RPMI8226 (cell line): ENCODE results near the gene GPHA2.
"Not testable (repeated sequence)": the region's sequence is repeated elsewhere in the genome, so short reads cannot be mapped to it uniquely, and the experiment has no call there.

Source experiments
- DNase-seq: peaks from one replicate; pipeline ENCODE4 v3.0.0-alpha.2; 2015

GPHA2 gene

GRCh38 chr11:64935359-64936081 lies at the start of gene GPHA2:
GPHA2 (minus strand) TSS chr11:64935893; CDS start chr11:64935460, 433 bp downstream.
- no peak for DNase-seq

DNA sequence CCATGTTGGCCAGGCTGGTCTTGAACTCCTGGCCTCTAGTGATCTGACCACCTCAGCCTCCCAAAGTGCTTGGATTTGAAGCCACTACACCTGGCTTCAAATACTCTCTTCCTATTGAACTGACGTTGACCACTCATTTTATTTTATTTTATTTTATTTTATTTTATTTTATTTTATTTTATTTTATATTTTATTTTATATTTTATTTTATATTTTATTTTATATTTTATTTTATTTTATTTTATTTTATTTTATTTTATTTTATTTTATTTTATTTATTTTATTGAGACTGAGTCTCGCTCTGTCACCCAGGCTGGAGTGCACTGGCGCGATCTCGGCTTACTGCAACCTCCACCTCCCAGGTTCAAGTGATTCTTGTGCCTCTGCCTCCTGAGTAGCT lies 47.6 kb upstream of the GPHA2 start:
- DNase-seq, result not testable (repeated sequence)

DNA sequence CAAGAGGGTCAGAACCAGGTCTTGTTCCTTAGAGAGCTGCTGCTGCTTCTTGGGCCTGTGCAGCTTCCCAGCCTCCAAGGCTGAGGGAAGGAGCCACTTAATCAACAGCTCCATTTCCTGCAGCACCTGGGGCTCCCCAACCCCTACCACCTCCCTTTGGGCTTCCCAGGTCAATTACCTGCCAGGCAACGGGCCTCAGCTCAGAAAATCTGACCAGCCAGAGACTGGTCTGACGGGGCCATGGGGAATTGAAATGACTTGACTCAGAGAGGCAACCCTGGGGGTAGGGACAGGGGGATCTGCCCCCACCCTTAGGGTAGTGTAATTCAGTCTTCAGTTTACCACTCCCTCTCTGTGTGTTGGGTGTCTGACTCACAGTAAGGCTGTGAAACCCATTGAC lies 41.0 kb upstream of the GPHA2 start:
- DNase-seq, result no peak

DNA sequence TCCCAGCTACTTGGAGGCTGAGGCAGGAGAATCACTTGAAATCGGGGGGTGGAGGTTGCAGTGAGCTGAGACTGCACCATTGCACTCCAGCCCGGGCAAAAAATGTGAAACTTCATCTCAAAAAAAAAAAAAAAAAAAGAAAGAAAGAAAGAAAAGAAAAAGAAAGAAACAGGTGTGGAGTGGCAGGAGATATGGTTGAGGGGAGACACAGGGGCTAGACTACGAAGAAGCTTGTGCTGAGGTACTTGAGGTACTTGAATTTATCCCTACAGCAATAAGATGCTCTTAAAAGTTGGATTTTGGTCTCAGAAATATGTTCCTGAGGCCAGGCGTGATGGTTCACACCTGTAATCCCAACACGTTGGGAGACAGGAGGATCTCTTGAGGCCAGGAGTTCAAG lies 38.4 kb upstream of the GPHA2 start:
- DNase-seq, result no peak

DNA sequence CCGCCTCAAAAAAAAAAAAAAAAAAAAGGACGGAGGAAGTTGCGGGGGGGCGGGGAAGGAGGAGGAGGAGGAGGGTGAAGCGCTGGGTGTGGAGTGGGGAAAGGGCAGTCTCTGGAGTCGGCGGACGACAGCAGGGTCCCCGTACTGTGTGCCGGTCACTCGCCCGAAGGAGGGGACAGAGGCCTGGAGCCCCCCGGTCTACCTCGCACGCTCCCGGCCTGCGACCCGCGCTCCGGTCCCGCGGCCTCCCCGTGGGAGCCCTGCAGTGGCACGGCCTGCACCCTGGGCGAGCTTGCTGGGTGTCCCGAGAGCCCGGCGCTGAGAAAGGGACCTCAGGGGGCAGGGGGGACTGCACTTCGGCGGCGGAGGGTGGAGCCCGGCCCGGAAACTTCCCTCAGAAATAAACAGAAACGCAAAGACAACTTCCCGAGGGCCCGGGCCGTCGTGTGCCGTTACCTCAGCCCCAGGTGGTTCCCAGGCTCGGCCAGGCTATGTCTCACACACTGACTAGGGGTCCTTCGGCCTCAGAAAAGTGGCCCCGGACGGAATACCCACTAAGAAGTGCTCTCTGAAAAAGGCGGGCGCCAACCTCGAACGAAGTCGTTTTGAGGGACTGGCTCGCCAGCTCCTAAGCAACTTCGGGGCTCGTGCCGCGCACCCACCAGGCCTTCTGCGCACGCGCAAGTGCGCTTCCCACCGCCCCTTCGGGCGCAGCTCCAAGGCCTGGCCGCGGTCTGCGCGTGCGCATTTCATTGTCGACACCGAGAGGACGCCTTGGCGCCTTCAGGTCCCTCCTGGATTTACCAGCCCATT lies 35.9 kb upstream of the GPHA2 start, which contains the start of gene MAJIN:
Gene MAJIN (minus strand): TSS at position 688 of the 813 bp plus-strand sequence. CDS start 12,703 bp downstream, outside the sequence.
- DNase-seq, result peak; percentile 82

DNA sequence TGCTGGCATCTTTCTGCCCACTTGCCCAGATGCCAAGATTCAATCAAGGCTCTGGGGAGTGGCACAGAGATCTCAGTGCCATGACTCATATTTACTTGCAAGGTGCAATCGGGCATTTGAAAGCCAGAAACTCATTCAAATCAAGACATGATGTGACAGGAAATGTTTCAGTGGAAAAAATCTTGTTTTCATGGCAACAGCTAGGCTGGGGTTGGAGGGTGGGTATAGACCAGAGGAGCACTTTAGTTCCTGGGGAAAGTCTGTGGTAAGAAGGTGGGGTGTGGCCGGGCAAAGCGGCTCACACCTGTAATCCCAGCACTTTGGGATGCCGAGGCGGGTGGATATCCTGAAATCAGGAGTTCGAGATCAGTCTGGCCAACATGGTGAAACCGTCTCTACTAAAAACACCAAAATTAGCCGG lies 35.0 kb upstream of the GPHA2 start:
- peak; percentile 25 for DNase-seq

DNA sequence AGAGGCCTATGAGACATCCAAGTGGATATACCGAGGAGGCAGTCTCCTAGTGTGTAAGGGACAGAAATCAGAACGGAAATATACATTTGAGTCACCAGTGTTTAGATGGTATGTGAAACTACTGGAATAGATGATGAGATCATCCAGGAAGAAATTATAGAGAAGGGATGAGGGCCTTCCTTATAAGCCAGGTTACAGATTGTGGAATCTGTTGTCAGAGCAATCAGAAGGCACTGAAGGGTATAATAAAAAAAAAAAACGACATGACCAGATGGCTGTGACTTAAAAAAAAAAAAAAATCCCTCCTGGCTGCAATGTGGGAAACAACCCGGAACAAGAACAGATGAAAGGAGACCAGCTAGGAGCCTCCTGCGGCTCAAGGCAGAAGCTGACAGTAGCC lies 33.5 kb upstream of the GPHA2 start:
- DNase-seq, result no peak

- DNase-seq, result no peak
Observed at GRCh38 chr11:64967375-64967774, 31.7 kb upstream of the GPHA2 start.

GRCh38 chr11:64963072-64963631 lies 27.5 kb upstream of the GPHA2 start:
- DNase-seq, result no peak

GRCh38 chr11:64960719-64961118 lies 25.0 kb upstream of the GPHA2 start:
- DNase-seq, result no peak

- no peak for DNase-seq
Observed at GRCh38 chr11:64959498-64959897, 23.8 kb upstream of the GPHA2 start.

DNA sequence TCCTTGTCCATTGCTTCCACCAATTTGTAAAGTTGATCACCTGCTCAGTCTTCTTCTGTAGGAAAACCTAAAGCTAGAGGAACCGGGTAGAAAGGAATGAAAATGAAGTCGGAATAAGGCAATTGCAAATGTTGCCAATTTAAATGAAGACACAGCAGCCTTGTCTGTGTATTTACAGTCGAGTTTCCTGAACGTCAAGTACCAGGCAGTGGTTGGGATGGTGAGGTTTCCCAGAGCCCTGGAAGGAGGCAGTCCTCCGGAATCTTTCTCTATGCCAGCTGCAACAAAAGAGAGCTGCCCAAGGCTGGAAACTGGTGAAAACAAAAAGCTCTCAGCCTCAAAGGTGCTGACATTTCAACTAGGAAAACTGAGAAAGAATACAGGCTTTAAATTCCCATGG lies 18.5 kb upstream of the GPHA2 start:
- DNase-seq, result no peak

DNA sequence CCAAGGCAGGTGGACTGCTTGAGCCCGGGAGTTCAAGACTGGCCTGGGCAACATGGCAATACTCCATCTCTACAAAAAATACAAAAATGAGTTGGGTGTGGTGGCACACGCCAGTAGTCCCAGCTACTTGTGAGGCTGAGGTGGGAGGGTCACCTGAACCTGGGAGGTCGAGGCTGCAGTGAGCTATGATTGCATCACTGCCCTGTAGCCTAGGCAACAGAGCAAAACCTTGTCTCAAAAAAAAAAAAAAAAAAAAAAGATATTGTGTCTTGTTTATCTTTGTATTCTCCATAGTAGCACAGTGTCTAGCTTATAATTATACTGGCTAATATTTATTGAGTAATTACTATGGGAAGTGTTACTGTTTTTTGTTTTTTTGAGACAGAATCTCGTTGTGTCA lies 15.8 kb upstream of the GPHA2 start:
- DNase-seq, result no peak

- DNase-seq, result no peak
Observed at GRCh38 chr11:64947208-64947814, 11.6 kb upstream of the GPHA2 start.

- no peak for DNase-seq
Observed at GRCh38 chr11:64936539-64936938, 846 bp upstream of the GPHA2 start.

DNA sequence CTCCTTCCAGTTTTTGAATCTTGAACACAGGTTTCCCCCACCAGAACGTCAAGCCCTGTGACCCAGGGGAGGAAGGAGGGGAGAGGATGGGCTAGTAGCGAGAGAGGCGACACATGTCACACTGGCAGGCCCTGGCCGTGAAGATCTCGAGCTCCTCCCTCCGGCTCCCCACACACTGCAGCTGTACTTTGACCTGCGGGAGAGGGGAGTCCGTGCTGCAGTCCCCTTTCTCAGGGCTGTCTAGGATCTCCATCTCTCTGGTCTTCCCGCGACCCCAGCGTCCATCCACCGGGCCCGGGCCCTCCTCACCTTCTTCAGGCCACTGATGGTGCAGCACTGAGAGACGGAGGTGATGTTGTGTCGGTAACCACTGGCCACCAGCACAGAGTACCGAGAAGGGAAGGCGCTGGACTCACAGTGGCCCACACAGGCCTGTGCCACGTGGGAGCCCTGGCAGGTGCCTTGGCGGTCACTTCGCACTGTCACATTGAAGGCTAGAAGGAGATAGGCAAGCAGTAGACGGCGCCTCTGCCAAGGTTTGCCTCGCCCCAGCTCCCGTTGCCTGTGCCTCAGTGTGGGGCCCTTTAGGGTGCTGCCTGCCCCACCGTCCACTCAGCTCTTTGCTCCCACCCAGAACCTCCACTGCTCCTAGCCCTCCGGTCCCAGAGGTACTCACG lies 873 bp downstream of the GPHA2 start:
- DNase-seq, result no peak

- no peak for DNase-seq
Observed at GRCh38 chr11:64933935-64934681, 1.6 kb downstream of the GPHA2 start.

GRCh38 chr11:64933213-64933934 lies 2.3 kb downstream of the GPHA2 start:
- DNase-seq, result no peak

DNA sequence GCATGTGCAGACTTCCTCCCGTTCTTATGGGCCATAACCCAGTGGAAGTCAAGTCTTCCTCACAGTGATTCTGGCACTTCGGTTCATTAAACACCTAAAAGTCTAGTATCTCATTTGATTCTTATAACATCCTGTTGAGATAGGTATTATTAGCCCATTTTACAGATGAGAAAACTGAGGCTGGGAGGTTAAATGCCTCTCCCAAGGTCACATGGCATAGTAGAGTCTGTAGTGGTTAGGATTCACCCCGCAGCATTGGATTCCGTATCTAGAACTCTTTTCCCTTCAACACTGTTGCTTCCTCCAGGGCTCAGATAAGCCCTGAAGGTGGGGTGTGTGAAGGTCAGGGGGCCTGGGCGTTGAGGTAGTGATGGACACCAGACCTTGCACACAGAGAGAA lies 3.4 kb downstream of the GPHA2 start:
- no peak for DNase-seq

- DNase-seq, result no peak
Observed at GRCh38 chr11:64931290-64931689, 4.4 kb downstream of the GPHA2 start.

GRCh38 chr11:64930340-64930739 lies 5.4 kb downstream of the GPHA2 start:
- DNase-seq, result no peak
